RWPE2 (cell line): Measurements from ENCODE around the gene UMODL1.

Source experiments
- ATAC-seq: fragments of 200-7000 bp; cut with Tn5 transposase; 3 replicates; pipeline ENCODE4 v1.9.1; 2021; ENCODE audit warnings: low read depth
- DNase-seq: peaks from one replicate; pipeline ENCODE4 v3.0.0-alpha.2; 2020; ENCODE audit warnings: low spot score
- H3K27ac ChIP-seq: fragments of 450-650 bp; 2 replicates; pipeline ENCODE4 v1.5.1; 2017; ENCODE audit warnings: mild to moderate bottlenecking; ENCODE audit not compliant: poor library complexity, severe bottlenecking
- H3K27me3 ChIP-seq: fragments of 250-450 bp; sonication (Bioruptor Pico); 2 replicates; pipeline ENCODE4 v1.5.1; 2021; ENCODE audit warnings: mild to moderate bottlenecking, moderate library complexity; ENCODE audit not compliant: insufficient read depth, poor library complexity, severe bottlenecking
- H3K36me3 ChIP-seq: fragments of 250-450 bp; sonication (Bioruptor Pico); 2 replicates; pipeline ENCODE4 v1.5.1; 2020; ENCODE audit warnings: low read depth, mild to moderate bottlenecking, moderate library complexity
- H3K4me1 ChIP-seq: fragments of 250-450 bp; sonication (Bioruptor Pico); 2 replicates; pipeline ENCODE4 v1.5.1; 2021; ENCODE audit warnings: mild to moderate bottlenecking, moderate library complexity; ENCODE audit not compliant: insufficient read depth, poor library complexity, severe bottlenecking
- H3K4me3 ChIP-seq: fragments of 250-450 bp; sonication (Bioruptor Pico); 2 replicates; pipeline ENCODE4 v1.5.1; 2021; ENCODE audit warnings: mild to moderate bottlenecking, moderate library complexity; ENCODE audit not compliant: severe bottlenecking
- H3K9me3 ChIP-seq: fragments of 250-450 bp; sonication (Bioruptor Pico); 2 replicates; pipeline ENCODE4 v1.5.1; 2021; ENCODE audit warnings: mild to moderate bottlenecking, moderate library complexity; ENCODE audit not compliant: severe bottlenecking
- CTCF ChIP-seq: fragments of 450-650 bp; IDR thresholded peaks from one replicate; pipeline ENCODE4 v1.5.1; 2017; ENCODE audit warnings: mild to moderate bottlenecking, moderate library complexity; ENCODE audit not compliant: poor library complexity, severe bottlenecking

Gene UMODL1

GRCh38 chr21:42135386-42136052 is 64.4 kb downstream of the UMODL1 start:
- no peak overlapping the region for H3K27ac ChIP-seq
- DNase-seq = no peak
- no peaks in the 10 kb centered on the region for H3K4me1 ChIP-seq
- no peaks in the 10 kb centered on the region for H3K36me3 ChIP-seq
- ATAC-seq = no peak
- H3K4me3 ChIP-seq = no peak overlapping the region
- H3K9me3 ChIP-seq = no peaks in the 10 kb centered on the region
- TF ChIP-seq CTCF = no peak
- H3K27me3 ChIP-seq = no peaks in the 10 kb centered on the region

- H3K9me3 ChIP-seq = no peaks in the 10 kb centered on the region
- no peaks in the 10 kb centered on the region for H3K27me3 ChIP-seq
- H3K4me1 ChIP-seq = no peaks in the 10 kb centered on the region
- DNase-seq = no peak
- H3K27ac ChIP-seq = no peak overlapping the region
- ATAC-seq = no peak
- no peak for TF ChIP-seq CTCF
- H3K4me3 ChIP-seq = no peak overlapping the region
- H3K36me3 ChIP-seq = no peaks in the 10 kb centered on the region
These were observed 66.2 kb downstream of the UMODL1 start for GRCh38 chr21:42137191-42137904.

- H3K9me3 ChIP-seq = no peaks in the 10 kb centered on the region
- DNase-seq (no peak), ATAC-seq (no peak)
- no peaks in the 10 kb centered on the region for H3K36me3 ChIP-seq
- H3K4me3 ChIP-seq = no peak overlapping the region
- H3K27ac ChIP-seq = no peak overlapping the region
- H3K4me1 ChIP-seq = no peaks in the 10 kb centered on the region
- no peak for TF ChIP-seq CTCF
- no peaks in the 10 kb centered on the region for H3K27me3 ChIP-seq
These were observed 69.2 kb downstream of the UMODL1 start for GRCh38 chr21:42140196-42140934.

DNA sequence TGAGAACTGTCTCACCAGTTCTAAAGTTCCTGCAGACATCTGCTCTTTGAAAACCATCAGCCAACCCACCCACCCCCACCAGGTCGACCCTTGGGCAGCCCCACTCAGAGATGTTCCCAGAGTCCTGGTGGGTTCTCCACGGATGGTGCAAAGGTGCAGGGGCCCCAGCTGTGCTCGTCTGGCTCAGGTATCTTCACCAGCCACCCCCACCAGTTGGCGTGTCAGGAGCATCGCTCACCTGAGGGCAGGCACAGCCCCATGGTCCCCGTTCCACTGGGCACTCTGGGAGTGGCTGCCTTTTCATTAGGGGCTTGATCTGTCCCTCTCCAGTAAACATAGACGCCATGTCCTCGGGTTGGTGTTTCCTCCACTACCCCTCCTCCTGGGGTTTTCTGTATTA is 70.5 kb downstream of the UMODL1 start:
- Histone ChIP-seq H3K9me3 (no peaks in the 10 kb centered on the region), H3K36me3 (no peaks in the 10 kb centered on the region), H3K4me1 (no peaks in the 10 kb centered on the region), H3K27ac (no peak overlapping the region), H3K27me3 (no peaks in the 10 kb centered on the region), H3K4me3 (no peak overlapping the region)
- no peak for DNase-seq
- ATAC-seq = no peak
- TF ChIP-seq CTCF = no peak

DNA sequence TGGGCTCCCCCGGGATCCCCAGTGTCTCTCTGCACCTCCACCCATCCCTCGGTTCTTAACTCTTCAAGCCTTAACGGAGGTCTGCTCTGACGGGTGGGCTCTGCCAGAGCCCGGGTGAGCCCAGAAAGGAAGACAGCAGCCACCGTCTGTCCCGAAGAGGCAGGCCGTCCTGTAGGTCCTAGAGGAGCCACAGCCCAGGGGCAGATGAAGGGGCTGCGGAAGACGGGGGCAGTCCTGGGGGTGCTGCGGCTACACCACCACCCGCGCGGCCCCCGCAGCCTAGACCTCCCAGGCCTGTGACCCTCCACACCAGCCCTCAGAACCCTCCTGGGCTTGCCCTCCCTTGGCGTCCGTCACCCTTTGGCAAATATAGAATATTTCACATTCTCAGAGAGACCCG is 71.0 kb downstream of the UMODL1 start:
- ATAC-seq (no peak), DNase-seq (no peak)
- H3K9me3 ChIP-seq = no peaks in the 10 kb centered on the region
- TF ChIP-seq CTCF = no peak
- H3K4me3 ChIP-seq = no peak overlapping the region
- H3K36me3 ChIP-seq = no peaks in the 10 kb centered on the region
- no peak overlapping the region for H3K27ac ChIP-seq
- H3K27me3 ChIP-seq = no peaks in the 10 kb centered on the region
- H3K4me1 ChIP-seq = no peaks in the 10 kb centered on the region
